HG03460 (cell line): ENCODE data around the gene PPBP.
"Not testable (repeated sequence)": the region's sequence is repeated elsewhere in the genome, so short reads cannot be mapped to it uniquely, and the experiment has no call there.

Source experiments
- ATAC-seq: cut with Tn5 transposase; IDR thresholded peaks from one replicate; pipeline ENCODE4 v1.9.1; 2021; ENCODE audit not compliant: unreplicated experiment

The PPBP gene

GRCh38 chr4:73998040-73999011 lies 10.3 kb upstream of the PPBP start, which contains the start of gene CXCL5:
Gene CXCL5, minus strand, starts transcription at chr4:73998677. Its CDS starts 96 bp downstream, at chr4:73998581.
- no peak for ATAC-seq

GRCh38 chr4:73992050-73992449 lies 4.1 kb upstream of the PPBP start:
- no peak for ATAC-seq

GRCh38 chr4:73991742-73992000 lies 3.7 kb upstream of the PPBP start:
- no peak for ATAC-seq

GRCh38 chr4:73990988-73991741 lies 3.2 kb upstream of the PPBP start:
- no peak for ATAC-seq

- ATAC-seq: no peak
Measured at GRCh38 chr4:73989928-73990327, 1.9 kb upstream of the PPBP start.

GRCh38 chr4:73989031-73989430 lies 1.0 kb upstream of the PPBP start:
- no peak for ATAC-seq

- ATAC-seq: no peak
Measured at GRCh38 chr4:73985528-73985852, 2.5 kb downstream of the PPBP start.

GRCh38 chr4:73984736-73985527 lies 3.1 kb downstream of the PPBP start:
- ATAC-seq: no peak

GRCh38 chr4:73981175-73981574 lies 6.8 kb downstream of the PPBP start:
- not testable (repeated sequence) for ATAC-seq

GRCh38 chr4:73979407-73979957 lies 8.5 kb downstream of the PPBP start:
- no peak for ATAC-seq

GRCh38 chr4:73978886-73979285 lies 9.1 kb downstream of the PPBP start:
- ATAC-seq: no peak

- no peak for ATAC-seq
Measured at GRCh38 chr4:73976716-73977115, 11.3 kb downstream of the PPBP start.

GRCh38 chr4:73976217-73976616 lies 11.8 kb downstream of the PPBP start:
- ATAC-seq: no peak

- no peak for ATAC-seq
Measured at GRCh38 chr4:73974352-73974751, 13.6 kb downstream of the PPBP start.

- no peak for ATAC-seq
Measured at GRCh38 chr4:73970945-73971344, 17.0 kb downstream of the PPBP start.

GRCh38 chr4:73970011-73970410 lies 18.0 kb downstream of the PPBP start:
- ATAC-seq: no peak

GRCh38 chr4:73967866-73968265 lies 20.1 kb downstream of the PPBP start:
- no peak for ATAC-seq

GRCh38 chr4:73964862-73965611 lies 23.0 kb downstream of the PPBP start:
- ATAC-seq: no peak

GRCh38 chr4:73962724-73963123 lies 25.3 kb downstream of the PPBP start:
- no peak for ATAC-seq

- ATAC-seq: not testable (repeated sequence)
Measured at GRCh38 chr4:73959041-73959440, 28.9 kb downstream of the PPBP start.
